ENCODE results near the gene CYP4F22. TPM values are rescaled to one million over a fixed set of nuclear protein-coding genes. Genes with fewer than 3 reads are reported as not detected.
A peak's percentile ranks its signal among the peaks of the same experiment; 100 is the strongest.

CYP4F22 gene
- polyA plus RNA-seq, 3 donors: 0.08 to 1.1 (median 0.33) TPM

GRCh38 chr19:15587663-15588062, 79.3 kb downstream of the CYP4F22 start:
- Mint-ChIP-seq H3K4me3 (peak overlapping the region; percentile 49 to 70), H3K36me3 (no peaks in the 10 kb centered on the region), H3K27me3 (ENCODE audit: low read depth in 3 of 3) (peaks cover 0 to 12% (median 6%) of the 10 kb centered on the region in 3 donors), H3K27ac (peak overlapping the region; percentile 81 to 93 (median 89)), H3K4me1 (peaks cover 66% of the 10 kb centered on the region), H3K9me3 (peaks cover 0 to 5% (median 3%) of the 10 kb centered on the region in 7 donors)
- Histone ChIP-seq H3K9ac (ENCODE audit: insufficient read depth, low read length, poor library complexity, severe bottlenecking) (no peak overlapping the region), H3K27ac (ENCODE audit: low read depth in 1 of 2, low read length in 2 of 2) (peak overlapping the region; percentile 49 to 51), H4K20me1 (ENCODE audit: insufficient read depth, low read length) (no peaks in the 10 kb centered on the region), H3K4me1 (ENCODE audit: control insufficient read depth in 1 of 2, insufficient read depth in 2 of 2, low read length in 2 of 2) (peaks cover 68 to 70% of the 10 kb centered on the region in 2 donors), H3K4me3 (replicated peaks in 1 of 3; ENCODE audit: low read depth in 2 of 3, low read length in 3 of 3) (peak overlapping the region in 1 of 3 experiments; percentile 21), H2AFZ (ENCODE audit: insufficient read depth, low read depth, low read length, poor library complexity, severe bottlenecking) (no peak overlapping the region), H3K9me3 (replicated peaks in 1 of 2; ENCODE audit: control insufficient read depth in 1 of 2, insufficient read depth in 1 of 2, low read length in 2 of 2) (peaks cover 0 to 3% of the 10 kb centered on the region in 2 donors), H3K79me2 (ENCODE audit: insufficient read depth, low read length) (no peaks in the 10 kb centered on the region), H3K4me2 (replicated peaks; ENCODE audit: extremely low read depth, low read length, poor library complexity, severe bottlenecking) (peak overlapping the region; percentile 49), H3K27me3 (ENCODE audit: control insufficient read depth in 2 of 2, insufficient read depth in 2 of 2, low read length in 2 of 2) (no peaks in the 10 kb centered on the region), H3K36me3 (replicated peaks in 1 of 2; ENCODE audit: control insufficient read depth in 1 of 2, insufficient read depth in 2 of 2, low read length in 2 of 2) (no peaks in the 10 kb centered on the region)
- intact Hi-C loops (cut with micrococcal nuclease): no loop called here
- no peak for TF ChIP-seq CTCF (IDR thresholded peaks at IDR 0.05)
- DNase-seq: peak; percentile 86 to 96 (median 93)
- 0% methylated on average over 4 of the region's 9 CpGs for WGBS (ENCODE audit: insufficient coverage)

- peaks cover 2 to 4% of the 10 kb centered on the region in 2 donors for H3K9me3 ChIP-seq (replicated peaks in 1 of 2; ENCODE audit: control insufficient read depth in 1 of 2, insufficient read depth in 1 of 2, low read length in 2 of 2)
- no CpG with 5 or more reads among the region's 1 CpG for WGBS (ENCODE audit: insufficient coverage)
- DNase-seq: peak in 1 of 3 donors; percentile 47
- Mint-ChIP-seq H3K4me1 (peaks cover 72% of the 10 kb centered on the region), H3K36me3 (no peaks in the 10 kb centered on the region), H3K9me3 (peaks cover 0 to 10% (median 3%) of the 10 kb centered on the region in 7 donors), H3K27ac (peak overlapping the region; percentile 51 to 91 (median 87)), H3K4me3 (peak overlapping the region in 1 of 2 donors; percentile 59), H3K27me3 (ENCODE audit: low read depth in 3 of 3) (peaks cover 0 to 11% (median 5%) of the 10 kb centered on the region in 3 donors)
- no peak overlapping the region for H2AFZ ChIP-seq (ENCODE audit: insufficient read depth, low read depth, low read length, poor library complexity, severe bottlenecking)
- no peaks in the 10 kb centered on the region for H3K79me2 ChIP-seq (ENCODE audit: insufficient read depth, low read length)
- peaks cover 74 to 76% of the 10 kb centered on the region in 2 donors for H3K4me1 ChIP-seq (ENCODE audit: control insufficient read depth in 1 of 2, insufficient read depth in 2 of 2, low read length in 2 of 2)
- H3K36me3 ChIP-seq (replicated peaks in 1 of 2; ENCODE audit: control insufficient read depth in 1 of 2, insufficient read depth in 2 of 2, low read length in 2 of 2): no peaks in the 10 kb centered on the region
- H3K27me3 ChIP-seq (ENCODE audit: control insufficient read depth in 2 of 2, insufficient read depth in 2 of 2, low read length in 2 of 2): no peaks in the 10 kb centered on the region
- H3K27ac ChIP-seq (ENCODE audit: low read depth in 1 of 2, low read length in 2 of 2): peak overlapping the region; percentile 49 to 51
- H3K4me2 ChIP-seq (replicated peaks; ENCODE audit: extremely low read depth, low read length, poor library complexity, severe bottlenecking): peak overlapping the region; percentile 49
- H4K20me1 ChIP-seq (ENCODE audit: insufficient read depth, low read length): no peaks in the 10 kb centered on the region
- no peak overlapping the region for H3K9ac ChIP-seq (ENCODE audit: insufficient read depth, low read length, poor library complexity, severe bottlenecking)
- no peak for TF ChIP-seq CTCF (IDR thresholded peaks at IDR 0.05)
- intact Hi-C loops (cut with micrococcal nuclease): no loop called here
- peak overlapping the region in 1 of 3 experiments; percentile 21 for H3K4me3 ChIP-seq (replicated peaks in 1 of 3; ENCODE audit: low read depth in 2 of 3, low read length in 3 of 3)
These were observed 79.9 kb downstream of the CYP4F22 start for GRCh38 chr19:15588265-15588664.

All from CD14-positive monocyte (primary cell).